GM23338 (cell line): ENCODE measurements around the gene RNF223.

Experiments used
- CREB1 ChIP-seq: fragments of 250-450 bp; sonication (Bioruptor Pico); IDR thresholded peaks from 2 replicates; pipeline ENCODE4 v1.5.0; 2020; ENCODE audit warnings: low read depth, mild to moderate bottlenecking, moderate library complexity
- CTCF ChIP-seq, 2 experiments: fragments of 200-600 bp in 1 of 2; sonication (generic) in 1 of 2; conservative IDR thresholded peaks; 2 replicates each; pipeline versions ENCODE4 v1.5.1 to v1.6.1; 2016 to 2017; ENCODE audit warnings: antibody characterized with exemption in 2 of 2, low read depth in 2 of 2, mild to moderate bottlenecking in 2 of 2, moderate library complexity in 1 of 2
- ETS1 ChIP-seq: IDR thresholded peaks from 2 replicates; pipeline ENCODE4 v1.6.1; 2016; ENCODE audit warnings: antibody characterized with exemption
- EZH2 ChIP-seq: fragments of 200-600 bp; sonication (generic); IDR thresholded peaks from one replicate; pipeline ENCODE4 v1.8.0; 2017; ENCODE audit warnings: antibody characterized with exemption, mild to moderate bottlenecking, low read depth; ENCODE audit not compliant: unreplicated experiment
- EZH2phosphoT487 ChIP-seq: fragments of 200-600 bp; sonication (generic); IDR thresholded peaks from one replicate; pipeline ENCODE4 v1.8.1; 2018; ENCODE audit warnings: antibody characterized with exemption; ENCODE audit not compliant: unreplicated experiment
- JUNB ChIP-seq: IDR thresholded peaks from one replicate; pipeline ENCODE4 v1.6.1; 2016; ENCODE audit warnings: antibody characterized with exemption; ENCODE audit not compliant: unreplicated experiment
- POLR2AphosphoS5 ChIP-seq: IDR thresholded peaks from 2 replicates; pipeline ENCODE4 v1.6.1; 2016; ENCODE audit warnings: antibody characterized with exemption, low read depth
- REST ChIP-seq: IDR thresholded peaks from one replicate; pipeline ENCODE4 v1.6.1; 2018; ENCODE audit warnings: antibody characterized with exemption; ENCODE audit not compliant: unreplicated experiment
- STAT1 ChIP-seq: IDR thresholded peaks from one replicate; pipeline ENCODE4 v1.6.1; 2016; ENCODE audit warnings: antibody characterized with exemption; ENCODE audit not compliant: unreplicated experiment
- ZNF331 ChIP-seq: fragments of 250-450 bp; sonication (Bioruptor Pico); IDR thresholded peaks from 2 replicates; pipeline ENCODE4 v1.5.0; 2020; ENCODE audit warnings: low read depth, mild to moderate bottlenecking, moderate library complexity
- ZNF462 ChIP-seq: fragments of 250-450 bp; sonication (Bioruptor Pico); IDR thresholded peaks from 2 replicates; pipeline ENCODE4 v1.5.0; 2020; ENCODE audit warnings: mild to moderate bottlenecking, moderate library complexity

GRCh38 chr1:1120096-1120495 is 46.0 kb upstream of the RNF223 start:
- TF ChIP-seq CTCF (conservative IDR thresholded peaks at IDR 0.05; ENCODE audit: low read depth in 2 of 2) (no peak), POLR2AphosphoS5 (no peak), CREB1 (CRISPR knock-in tag) (no peak), REST (no peak), EZH2 (no peak), EZH2phosphoT487 (no peak), JUNB (no peak), STAT1 (no peak), ZNF462 (CRISPR knock-in tag) (no peak), ETS1 (no peak), ZNF331 (CRISPR knock-in tag) (no peak)
